Measurements from ENCODE around the gene OR2F2. TPM values are rescaled to one million over a fixed set of nuclear protein-coding genes. Genes with fewer than 3 reads are reported as not detected.

The OR2F2 gene
- polyA plus RNA-seq, 1 of the 3 experiments (the other 2 are of a cell fraction) = 0.07 TPM

- Histone ChIP-seq H3K9me2 (no peaks in the 10 kb centered on the region), H2AFZ (ENCODE audit: low read depth) (no peak within 1 kb of the TSS), H3K27ac (ENCODE audit: low read depth in 2 of 2, low read length in 1 of 2) (no peak within 1 kb of the TSS), H3F3A (replicated peaks; ENCODE audit: insufficient read depth) (no peaks in the 10 kb centered on the region), H3K9ac (no peak within 1 kb of the TSS), H3K9me3 (no peaks in the 10 kb centered on the region), H3K27me3 (ENCODE audit: insufficient read depth) (peaks cover 12% of the 10 kb centered on the region; the same call in 1 of the 2 replicates), H3K4me3 (ENCODE audit: low read depth in 2 of 2, low read length in 1 of 2) (peak within 1 kb of the TSS in 1 of 2 experiments; percentile 5; a peak in 1 of 4 replicates), H3K4me2 (no peak within 1 kb of the TSS), H3K79me2 (ENCODE audit: insufficient read depth) (no peaks in the 10 kb centered on the region), H3K4me1 (ENCODE audit: control insufficient read depth in 1 of 2, insufficient read depth in 2 of 2, low read depth in 1 of 2, low read length in 1 of 2) (no peaks in the 10 kb centered on the region), H3K36me3 (replicated peaks in 1 of 2; ENCODE audit: control insufficient read depth in 1 of 2, insufficient read depth in 2 of 2, low read length in 1 of 2) (no peaks in the 10 kb centered on the region), H4K20me1 (ENCODE audit: insufficient read depth) (no peaks in the 10 kb centered on the region)
- ChIA-PET CTCF (interaction anchor here (1.2 kb wide), 1 partner anchor 11 kb away, joined by 3 read pairs; no protein-coding TSS in a partner anchor), POLR2A (no interaction called here)
- 17% methylated on average over 3 of the region's 3 CpGs for WGBS (ENCODE audit: low lambda C conversion rate)
- TF ChIP-seq REST (IDR thresholded peaks at IDR 0.05; ENCODE audit: low read depth, low read length) = no peak
- TF ChIP-seq GATA2 (CRISPR knock-in tag; IDR thresholded peaks at IDR 0.05) = no peak
- no peak for TF ChIP-seq POLR2AphosphoS5 (IDR thresholded peaks at IDR 0.05; ENCODE audit: low read depth, low read length)
- TF ChIP-seq FOSL2 (IDR thresholded peaks at IDR 0.05; ENCODE audit: borderline replicate concordance, low read depth) = no peak
- no peak for TF ChIP-seq ELF1 (IDR thresholded peaks at IDR 0.05)
- no peak for TF ChIP-seq EZH2phosphoT487 (IDR thresholded peaks at IDR 0.05; ENCODE audit: borderline replicate concordance, low read depth)
- no peak for TF ChIP-seq YY1 (IDR thresholded peaks at IDR 0.05; ENCODE audit: low read depth)
- TF ChIP-seq FOXJ3 (CRISPR knock-in tag; IDR thresholded peaks at IDR 0.05) = no peak
- no peak for TF ChIP-seq RAD21 (IDR thresholded peaks at IDR 0.05; ENCODE audit: low read length)
- TF ChIP-seq FOXM1 (IDR thresholded peaks at IDR 0.05; ENCODE audit: low read depth) = no peak
- TF ChIP-seq NFIC (IDR thresholded peaks at IDR 0.05; ENCODE audit: borderline replicate concordance) = no peak
- TF ChIP-seq RXRA (IDR thresholded peaks at IDR 0.05; ENCODE audit: borderline replicate concordance, low read depth) = no peak
- TF ChIP-seq SIN3A (IDR thresholded peaks at IDR 0.05; ENCODE audit: borderline replicate concordance, low read depth, low read length) = no peak
- no peak for TF ChIP-seq RCOR1 (IDR thresholded peaks at IDR 0.05; ENCODE audit: low read length)
- no peak for TF ChIP-seq EP300 (IDR thresholded peaks at IDR 0.05; ENCODE audit: borderline replicate concordance in 1 of 2, low read depth in 1 of 2, low read length in 1 of 2)
- TF ChIP-seq PBX3 (IDR thresholded peaks at IDR 0.05) = no peak
- DNase-seq = no peak
Measured at GRCh38 chr7:143954544-143954943, 19.5 kb downstream of the OR2F2 start, which contains the start of gene OR2F1. Gene OR2F1, plus strand, starts transcription at chr7:143954844. Its CDS starts 5,127 bp downstream, at chr7:143959971.
